Hematopoietic multipotent progenitor cell treated with erythropoietin and hydrocortisone succinate and interleukin-3 and kit ligand, for 15 days (in vitro differentiated cells): ENCODE data around the gene RBM38.

Experiments used
- DNase-seq: peaks from one replicate; pipeline ENCODE4 v3.0.0-alpha.2; 2015; ENCODE audit warnings: low spot score

The RBM38 gene

DNA sequence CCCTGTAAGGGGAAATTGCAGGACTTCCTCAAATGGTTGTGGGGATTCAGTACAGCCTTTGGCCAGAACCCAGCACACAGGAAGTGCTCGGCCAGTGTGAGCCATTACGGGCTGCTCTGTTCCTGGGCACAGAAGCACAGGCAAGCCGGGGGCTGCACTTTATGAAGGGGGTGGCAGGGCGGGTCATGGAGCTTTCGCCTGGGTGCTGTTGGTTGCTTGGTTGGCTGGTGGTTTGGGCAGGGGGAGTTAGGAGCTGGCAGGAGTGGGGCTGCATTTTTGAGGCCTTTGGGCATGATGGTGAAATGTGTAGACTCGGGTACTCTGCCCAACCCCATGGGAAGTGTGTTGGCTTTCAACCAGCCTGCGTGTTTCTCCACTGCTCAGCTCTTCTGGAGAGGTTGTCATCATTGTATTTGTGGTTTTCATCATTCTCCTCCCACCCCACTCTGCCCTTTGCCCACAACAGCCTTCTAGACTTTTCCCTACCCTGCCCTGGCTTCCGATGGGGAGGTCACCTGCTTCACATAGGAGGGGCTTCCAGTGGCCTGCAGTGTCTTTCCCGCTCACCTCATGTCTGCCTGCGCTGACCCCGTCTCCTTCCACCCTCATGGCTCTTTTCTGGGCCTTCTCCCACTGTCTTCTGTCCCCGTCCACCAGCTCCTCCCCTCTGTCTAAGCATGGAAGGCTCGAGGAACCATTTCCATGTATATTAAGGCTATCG, 16.1 kb upstream of the RBM38 start:
- DNase-seq: no peak

DNA sequence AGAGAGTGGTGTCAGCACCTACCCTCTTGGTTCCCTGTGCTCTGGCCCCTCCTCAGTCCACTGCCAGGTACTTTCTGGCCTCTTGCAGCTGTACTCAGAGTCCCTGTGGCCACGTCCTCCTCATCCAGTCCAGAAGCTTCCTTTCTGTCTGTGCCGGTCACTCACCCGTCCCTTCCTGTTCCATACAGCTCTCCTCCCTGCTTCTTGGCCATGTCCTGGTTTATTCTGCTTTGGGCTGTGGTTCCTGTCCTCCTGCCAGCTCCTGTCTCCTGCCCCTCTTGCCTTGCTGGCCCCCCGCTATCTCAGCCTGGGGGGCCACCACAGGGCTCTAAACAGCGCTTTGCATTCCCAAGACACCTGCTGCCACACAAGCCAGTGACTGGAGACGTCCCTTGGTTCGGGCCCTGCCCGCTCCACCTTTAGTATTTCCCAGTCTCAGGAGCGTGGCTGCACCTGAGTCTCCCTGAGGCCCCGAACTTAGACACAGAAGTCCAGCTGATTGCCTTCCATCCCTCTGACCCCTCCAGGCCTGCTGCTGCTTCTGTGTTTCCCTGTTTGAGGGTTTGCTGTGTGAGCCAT, 15.5 kb upstream of the RBM38 start:
- no peak for DNase-seq

DNA sequence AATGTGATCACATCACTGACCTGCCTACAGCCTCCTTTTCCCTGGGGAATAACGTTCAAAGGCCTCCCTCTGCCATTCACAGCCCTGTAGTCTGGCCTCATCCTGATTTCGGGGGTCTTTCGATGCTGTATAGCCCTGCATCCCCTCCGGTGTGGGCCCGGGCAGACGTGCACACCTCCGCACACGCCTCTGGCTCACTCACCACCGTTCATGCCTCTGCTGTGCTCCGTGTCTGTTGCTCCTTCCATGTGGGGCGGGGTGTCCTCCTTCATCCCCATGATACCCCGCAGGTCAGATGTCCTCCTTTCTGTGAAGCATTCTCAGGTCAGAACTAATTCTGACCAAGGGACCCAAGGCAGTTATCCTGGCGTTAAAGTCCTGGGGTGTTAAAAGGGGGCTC, 13.8 kb upstream of the RBM38 start:
- DNase-seq: no peak

DNA sequence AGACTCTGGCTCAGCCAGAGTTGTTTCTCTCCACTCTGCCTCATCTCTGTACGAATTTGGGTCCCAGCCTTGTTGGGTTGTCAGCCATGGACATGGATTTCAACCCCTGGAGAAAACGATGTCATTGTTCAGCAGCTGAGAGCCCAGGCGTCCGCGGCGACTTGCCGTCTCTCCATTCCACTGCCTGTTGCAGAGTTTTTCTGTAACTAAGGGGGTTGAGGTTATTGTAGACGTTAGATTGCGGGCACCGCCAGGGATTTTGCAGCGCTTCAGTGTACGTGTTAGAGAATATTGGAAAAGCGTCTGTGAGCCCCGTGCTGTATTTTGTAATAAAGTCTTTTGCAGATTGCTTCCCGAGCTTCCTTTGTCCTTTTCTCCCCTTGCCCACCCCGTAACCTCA, 13.1 kb upstream of the RBM38 start:
- DNase-seq: no peak

DNA sequence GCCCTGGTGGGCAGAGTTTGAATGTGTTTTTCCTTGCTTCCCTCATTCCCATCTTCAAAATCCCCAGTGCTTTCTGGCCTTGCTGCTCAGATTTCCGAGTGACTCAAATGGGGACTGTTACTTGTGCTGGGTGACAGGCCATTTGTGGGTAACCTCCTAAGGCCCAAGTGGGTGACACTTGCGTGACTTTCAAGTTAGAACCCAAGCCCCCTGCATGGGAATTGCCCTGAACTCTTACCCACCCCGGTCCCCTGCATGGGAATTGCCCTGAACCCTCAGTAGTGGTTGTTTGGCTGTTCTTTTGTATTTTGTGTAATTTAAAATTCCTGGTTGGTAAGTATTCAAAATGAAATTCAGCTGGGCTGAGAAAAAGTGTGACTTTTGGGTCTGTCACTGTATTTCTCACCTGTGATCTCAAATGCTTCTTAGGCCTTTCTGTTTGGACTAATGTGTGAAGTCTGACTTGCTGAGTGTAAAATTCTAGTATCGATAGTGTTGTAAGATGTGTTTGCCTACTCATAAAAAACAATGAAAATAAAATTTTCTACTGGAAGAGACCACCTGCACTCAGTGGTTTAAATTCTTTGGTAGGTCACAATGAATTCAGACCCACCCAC, 12.4 kb upstream of the RBM38 start:
- DNase-seq: no peak

DNA sequence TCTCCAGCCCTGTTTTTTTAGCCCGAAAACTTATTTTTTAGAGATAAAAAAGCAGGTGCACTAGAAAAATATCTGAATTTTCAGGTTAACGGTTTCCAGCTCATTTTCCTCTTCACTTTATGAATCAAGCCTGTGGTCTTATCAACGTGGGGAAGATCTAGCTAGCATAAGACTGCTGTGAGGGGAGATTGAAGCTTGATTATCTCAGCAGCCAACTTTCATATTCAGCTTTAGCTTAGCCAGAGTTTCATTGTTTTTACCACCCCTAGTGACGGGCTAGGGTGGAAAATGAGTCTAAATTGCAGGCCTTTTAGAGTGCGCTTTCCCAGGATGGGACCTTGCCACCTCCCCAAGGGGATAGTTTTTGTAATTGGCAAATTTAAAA, 11.9 kb upstream of the RBM38 start:
- DNase-seq: no peak

DNA sequence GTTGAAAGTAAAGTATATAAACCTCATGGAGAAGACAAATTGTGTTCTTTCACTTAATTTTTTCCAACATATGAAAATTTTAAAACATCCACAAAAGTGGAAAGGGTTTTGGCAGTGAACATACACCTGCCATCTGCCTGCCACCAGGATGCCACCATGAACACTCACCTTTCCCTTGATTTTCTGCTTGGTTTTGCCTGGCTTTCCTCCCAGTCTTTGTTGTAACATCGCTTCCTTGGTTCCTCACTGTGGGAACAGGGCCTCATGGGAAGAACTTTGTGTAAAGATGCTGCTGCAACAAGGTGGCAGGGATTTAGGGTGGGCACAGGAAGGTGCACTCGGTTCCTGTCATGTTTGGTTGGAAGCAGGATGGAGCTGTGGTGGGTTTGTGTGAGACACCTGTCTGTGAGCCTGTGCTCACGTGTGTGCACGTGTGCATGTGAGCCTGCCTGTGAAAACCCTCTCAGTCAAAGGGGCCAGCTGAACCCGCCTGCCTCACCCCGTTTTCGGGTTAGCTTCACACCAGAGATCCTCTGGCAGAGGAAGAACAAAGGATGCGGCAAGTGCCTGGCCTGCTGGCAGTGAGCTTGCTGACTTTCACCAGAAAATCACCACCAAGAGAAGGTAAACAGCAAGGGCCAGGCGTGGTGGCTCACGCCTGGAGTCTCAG, 11.0 kb upstream of the RBM38 start:
- DNase-seq: no peak

DNA sequence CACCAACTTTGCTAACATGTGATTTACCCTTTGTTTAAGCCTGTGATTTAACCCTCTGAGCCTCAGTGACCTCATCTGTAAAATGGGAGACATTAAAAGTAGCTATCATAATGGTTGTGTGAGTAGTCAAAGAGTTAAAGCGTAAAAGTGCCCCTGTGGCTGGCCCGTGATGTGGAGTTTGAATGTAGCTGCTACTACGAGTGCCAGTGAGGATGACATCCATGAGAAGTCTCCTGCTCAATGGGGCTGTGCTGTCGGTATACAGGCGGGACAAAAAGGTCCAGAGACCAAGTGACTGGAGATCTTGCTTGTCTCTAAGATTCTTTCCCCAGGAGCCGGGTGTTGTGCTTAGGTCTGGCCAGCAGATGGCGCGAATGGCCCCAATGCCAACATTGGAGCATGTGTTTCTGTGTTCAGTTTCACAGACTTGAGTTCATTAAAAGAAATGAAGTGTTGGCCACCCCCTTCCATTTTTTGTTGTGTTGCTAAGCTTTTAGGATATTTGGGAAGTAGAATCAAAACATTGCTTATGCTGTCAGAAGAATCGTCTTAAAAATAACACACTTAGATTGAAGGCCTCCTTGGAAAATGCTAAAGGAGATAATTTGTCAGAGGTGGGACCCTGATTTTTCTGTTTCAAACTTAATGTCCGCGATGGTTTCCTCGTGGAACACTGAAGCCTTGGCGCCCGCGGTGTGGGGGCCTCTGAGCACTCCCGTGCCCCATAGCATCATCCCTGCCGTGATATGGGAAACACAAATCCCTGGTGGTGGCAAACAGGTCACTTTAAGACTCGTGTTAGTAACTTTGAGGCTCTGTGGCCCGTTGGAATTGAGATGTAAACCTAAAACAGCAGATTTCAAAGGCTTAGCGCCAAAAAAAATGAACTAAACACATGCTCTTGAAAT, 9.3 kb upstream of the RBM38 start:
- DNase-seq: peak; percentile 89

DNA sequence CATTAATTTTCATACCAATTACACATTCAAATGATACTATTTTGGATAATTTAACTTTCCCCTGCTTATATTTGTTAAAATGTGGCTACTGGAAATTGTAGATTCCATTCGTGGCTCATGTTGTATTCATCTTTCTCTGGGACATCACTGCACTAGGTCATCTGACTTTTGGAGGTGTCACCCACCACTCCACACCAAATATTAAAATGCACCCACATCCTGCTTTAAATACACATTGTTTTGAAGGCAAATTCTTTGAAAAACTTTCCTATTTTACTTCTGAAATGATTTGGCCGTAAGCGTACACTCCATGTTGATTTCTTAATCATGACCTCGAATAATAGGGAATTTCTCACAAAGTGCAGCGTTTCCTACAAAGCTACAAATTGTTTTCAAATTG, 8.7 kb upstream of the RBM38 start:
- DNase-seq: no peak

DNA sequence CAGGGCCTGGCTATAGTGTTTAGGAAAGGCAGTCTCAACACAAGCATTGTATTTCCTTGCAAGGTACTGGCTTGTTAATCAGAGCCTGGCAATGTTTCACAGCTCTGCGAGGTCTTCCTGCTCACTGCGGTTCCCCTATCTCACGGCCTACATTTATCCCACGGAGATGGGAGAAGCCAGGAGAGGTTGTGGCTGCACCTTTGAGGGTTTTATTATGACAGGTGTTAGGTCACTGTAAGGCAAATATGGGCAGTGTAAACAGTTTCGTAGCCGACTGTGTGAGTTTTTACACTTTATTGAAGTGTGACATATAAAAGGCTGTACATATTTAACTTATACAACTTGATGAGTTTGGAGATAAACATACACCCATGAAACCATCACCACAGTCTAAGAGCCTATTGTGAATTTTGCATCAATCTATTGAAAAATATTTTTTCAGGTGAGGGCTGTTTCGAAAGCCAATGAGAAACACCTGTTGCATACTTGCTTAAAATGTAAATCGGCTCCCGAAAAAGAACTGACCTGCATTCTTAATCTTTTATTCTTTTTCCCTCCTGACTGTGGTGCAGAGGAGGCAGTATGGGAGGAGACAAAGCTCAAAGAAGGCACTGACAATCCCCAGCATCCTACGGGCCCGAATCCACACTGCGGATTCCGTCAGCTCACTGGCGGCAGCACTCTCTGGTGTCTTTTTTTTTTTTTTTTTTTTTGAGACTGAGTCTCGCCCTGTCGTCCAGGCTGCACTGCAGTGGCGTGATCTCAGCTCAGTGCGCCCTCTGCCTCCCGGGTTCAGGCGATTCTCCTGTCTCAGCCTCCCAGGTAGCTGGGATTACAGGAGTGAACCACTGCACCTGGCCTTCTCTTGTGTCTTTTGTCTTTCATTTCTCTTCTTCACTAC, 7.5 kb upstream of the RBM38 start:
- DNase-seq: no peak

DNA sequence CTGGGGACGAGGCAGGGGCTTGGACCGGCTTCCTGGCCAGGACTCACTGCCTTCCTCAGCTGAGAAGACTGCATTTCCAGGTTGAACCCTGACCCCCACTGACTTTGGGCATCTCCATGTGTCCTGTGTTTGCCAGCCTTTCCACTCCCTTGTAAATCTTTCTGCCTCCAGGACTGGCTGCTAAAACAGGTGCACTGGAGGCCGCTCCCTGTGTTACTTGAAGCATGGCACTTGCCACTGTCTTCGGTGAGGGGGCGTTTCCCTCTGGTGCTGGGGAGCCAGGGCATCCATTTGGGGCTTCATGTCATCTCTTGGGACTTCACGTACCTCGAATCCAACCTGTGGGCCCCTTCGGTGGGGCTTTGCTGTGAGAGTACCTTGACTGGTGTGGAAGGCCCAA, 6.7 kb upstream of the RBM38 start:
- DNase-seq: no peak

DNA sequence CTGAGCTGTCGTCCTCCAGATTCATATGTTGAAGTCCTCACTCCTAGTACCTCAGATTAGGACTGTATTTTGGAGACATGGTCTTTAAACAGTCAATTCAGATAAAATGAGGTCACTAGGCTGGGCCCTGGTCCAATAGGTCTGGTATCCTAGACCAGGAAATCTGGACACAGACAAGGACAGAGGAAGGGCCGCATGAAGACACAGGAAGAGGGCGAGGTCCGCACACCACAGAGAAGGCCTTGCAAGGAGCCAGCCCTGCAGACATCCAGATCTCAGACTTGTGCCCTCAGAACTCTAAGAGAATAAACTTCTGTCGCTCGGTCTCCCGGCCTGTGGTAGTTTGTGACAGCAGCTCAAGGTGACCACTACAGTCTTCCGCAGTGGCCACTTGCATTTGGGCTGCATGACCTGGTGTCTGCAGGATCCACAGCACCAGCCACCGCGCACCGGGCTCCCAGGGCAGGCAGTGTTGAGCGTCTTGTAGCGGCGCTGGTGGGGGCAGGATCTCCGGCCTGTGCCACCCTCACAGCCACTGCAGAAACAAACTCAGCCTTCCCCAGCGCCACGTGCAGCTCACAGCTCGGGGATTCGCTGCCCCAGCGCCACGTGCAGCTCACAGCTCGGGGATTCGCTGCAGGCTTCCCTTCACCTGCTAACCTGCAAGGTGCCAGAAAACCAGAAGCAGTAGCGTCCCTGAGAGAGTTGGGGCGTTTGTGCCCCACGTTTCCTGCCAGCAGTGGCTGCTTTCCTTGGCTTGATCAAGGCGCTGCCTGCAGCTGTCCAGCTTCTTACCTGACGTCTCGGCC, 6.0 kb upstream of the RBM38 start:
- DNase-seq: no peak

DNA sequence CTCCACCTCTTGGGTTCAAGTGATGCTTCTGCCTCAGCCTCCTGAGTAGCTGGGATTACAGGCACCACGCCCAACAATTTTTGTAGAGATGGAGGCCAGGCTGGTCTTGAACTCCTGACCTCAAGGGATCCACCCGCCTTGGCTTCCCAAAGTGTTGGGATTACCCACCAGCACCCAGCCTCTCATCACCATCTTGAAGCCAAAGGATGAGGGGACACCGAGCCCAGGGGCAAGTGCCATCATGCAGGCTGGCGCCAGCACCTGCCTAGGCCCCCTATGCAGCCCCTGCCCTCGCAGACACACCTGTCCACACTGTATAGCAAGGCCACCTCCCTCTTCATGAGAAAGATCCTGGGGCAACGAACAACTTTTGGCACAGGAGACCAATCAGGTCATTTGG, 5.3 kb upstream of the RBM38 start:
- no peak for DNase-seq

DNA sequence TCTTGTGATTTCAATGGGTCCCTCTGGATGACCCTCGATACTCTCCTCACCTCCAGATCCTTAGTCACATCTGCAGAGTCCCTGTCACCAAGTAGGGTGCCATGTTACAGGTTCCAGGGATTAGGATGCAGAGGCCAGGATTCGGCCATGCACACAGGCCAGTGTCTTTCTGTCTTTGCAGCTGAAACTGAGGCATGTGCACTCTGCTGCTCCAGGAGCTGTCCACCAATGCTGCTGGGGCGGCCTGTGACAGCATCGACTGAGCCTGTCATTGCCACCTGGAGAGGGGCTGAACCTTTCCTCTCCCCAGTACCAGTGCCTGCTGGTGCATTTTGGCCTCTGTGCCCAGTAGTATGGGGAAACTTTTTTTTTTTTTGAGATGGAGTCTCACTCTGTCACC, 4.4 kb upstream of the RBM38 start:
- no peak for DNase-seq

DNA sequence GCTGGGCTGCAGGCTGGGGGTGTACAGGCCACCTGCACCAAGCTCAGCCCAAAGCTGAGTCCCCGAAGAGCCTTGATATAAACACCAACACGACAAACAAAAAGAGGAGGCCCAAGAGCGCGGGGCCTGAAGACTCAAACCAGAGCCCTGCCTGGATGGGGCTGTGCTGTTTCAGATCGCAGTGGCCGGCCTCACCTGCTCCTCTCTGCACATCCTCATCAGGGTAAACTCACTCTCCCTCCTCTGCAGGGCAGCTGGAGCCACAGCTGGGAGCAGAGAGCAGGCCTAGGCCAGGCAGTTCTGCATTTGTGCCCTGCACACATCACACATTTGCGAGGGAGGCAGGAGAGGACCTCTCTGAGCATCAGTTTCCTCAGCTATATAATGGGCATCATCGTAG, 3.7 kb upstream of the RBM38 start:
- no peak for DNase-seq

DNA sequence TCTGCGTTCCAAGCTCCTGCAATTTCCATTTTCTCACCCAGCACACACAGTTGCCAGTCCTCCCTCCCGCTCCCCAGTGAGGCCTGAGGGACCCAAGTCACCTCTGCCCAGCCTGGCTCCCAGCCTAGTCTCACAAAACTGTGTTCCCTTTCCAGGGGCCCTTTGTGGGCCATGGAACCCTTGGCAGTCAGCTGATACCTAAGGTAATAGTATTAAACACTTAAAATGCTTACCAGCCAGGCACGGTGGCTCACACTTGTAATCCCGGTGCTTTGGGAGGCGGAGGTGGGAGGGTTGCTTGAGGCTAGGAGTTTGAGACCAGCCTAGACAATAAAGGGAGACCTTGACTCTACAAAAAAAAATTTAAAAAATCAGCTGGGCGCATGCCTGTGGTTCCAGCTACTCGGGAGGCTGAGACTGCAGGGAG, 3.2 kb upstream of the RBM38 start:
- no peak for DNase-seq

DNA sequence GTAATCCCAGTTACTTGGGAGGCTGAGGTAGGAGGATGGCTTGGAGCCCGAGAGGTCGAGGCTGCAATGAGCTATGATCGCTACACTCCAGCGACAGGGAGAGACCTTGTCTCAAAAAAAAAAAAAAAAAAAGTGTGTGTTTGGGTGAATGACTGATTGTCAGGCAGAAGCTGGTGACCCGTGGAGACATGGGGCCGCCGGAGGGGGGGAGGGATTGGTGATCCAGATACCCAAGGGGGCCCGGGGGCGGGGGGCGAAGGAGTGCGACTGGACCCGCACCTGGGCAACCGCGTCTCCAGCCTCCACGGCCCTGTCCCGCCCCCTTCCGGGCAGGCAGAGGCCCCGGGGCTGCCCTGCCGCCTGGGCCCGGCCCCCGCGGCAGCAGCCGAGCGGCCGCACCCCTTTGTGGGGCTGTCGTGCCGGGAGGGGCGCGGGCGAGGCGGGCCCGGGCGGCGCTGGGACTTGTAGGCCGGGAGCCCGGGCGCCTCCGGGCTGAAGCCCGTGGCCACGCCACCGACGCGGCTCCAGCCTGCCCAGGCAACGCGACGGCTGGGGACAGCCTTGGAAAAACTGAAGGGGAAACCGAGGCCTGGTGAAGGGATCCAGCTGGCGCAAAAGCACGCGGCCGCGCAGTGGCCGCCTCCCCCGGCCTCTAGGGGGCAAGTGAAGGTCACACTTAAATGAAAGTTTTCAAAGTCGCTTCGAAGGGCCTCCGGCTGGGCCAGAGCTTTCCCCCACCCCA, 2.1 kb upstream of the RBM38 start:
- DNase-seq: peak; percentile 87

DNA sequence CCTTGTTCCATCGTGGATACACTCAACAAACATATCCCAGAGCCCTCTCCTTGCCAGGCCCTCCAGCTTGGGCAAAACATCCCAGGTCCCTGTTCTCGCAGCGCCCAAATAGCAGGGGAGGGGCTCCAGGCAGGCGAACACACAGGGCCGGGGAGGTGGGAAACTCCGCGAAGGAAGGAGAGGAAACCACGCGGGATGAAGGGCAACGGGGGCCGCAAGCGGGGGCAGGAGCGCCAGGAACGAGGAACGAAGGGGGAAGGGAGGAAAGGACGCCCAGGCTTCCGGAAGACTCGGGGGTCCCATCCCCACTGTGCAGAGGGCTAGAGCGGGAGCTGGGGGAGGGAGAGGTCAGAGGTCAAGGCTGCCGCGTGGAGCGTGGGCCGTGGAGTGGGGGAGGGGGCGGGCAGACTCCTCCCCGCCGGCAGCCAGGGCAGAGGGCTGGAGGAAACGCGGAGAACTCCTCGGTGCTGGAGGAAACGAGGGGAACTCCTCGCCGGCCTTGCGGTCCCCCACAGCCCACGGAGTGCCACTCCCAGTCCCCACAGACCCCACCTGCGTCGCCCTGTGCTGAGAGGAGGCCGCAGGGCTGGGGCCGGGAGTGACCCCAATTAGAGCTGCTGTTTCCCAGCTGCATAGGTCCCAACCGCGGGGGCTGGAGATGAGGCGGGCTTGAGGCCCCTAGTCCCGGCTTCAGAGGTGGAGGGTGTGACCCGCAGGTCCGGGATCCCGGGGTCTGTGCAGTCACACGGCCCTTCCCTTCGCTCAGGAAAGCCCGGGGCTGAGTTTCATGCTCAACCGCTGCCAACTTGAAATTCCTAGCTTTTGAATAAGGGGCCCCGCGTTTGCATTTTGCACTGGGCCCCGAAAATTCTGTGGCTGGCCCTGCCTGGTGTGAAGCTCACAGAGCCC, 1.2 kb upstream of the RBM38 start:
- DNase-seq: no peak
